ENCODE data around the gene DDIT4L. TPM values are rescaled to one million over a fixed set of nuclear protein-coding genes. Genes with fewer than 3 reads are reported as not detected.

Gene DDIT4L
- total and polyA plus RNA-seq, 8 donors, result 0.52 to 1.5 (median 1.1) TPM

GRCh38 chr4:100190643-100191600 lies 654 bp upstream of the DDIT4L start:
- H3K36me3 ChIP-seq, result no peaks in the 10 kb centered on the region
- H3K9me3 ChIP-seq, result no peaks in the 10 kb centered on the region
- intact Hi-C loops (cut with DNase I), result no loop called here
- ATAC-seq, result peak; percentile 32
- H3K4me1 ChIP-seq, result peaks cover 0 to 12% of the 10 kb centered on the region in 2 donors
- TF ChIP-seq, protein P1, sequence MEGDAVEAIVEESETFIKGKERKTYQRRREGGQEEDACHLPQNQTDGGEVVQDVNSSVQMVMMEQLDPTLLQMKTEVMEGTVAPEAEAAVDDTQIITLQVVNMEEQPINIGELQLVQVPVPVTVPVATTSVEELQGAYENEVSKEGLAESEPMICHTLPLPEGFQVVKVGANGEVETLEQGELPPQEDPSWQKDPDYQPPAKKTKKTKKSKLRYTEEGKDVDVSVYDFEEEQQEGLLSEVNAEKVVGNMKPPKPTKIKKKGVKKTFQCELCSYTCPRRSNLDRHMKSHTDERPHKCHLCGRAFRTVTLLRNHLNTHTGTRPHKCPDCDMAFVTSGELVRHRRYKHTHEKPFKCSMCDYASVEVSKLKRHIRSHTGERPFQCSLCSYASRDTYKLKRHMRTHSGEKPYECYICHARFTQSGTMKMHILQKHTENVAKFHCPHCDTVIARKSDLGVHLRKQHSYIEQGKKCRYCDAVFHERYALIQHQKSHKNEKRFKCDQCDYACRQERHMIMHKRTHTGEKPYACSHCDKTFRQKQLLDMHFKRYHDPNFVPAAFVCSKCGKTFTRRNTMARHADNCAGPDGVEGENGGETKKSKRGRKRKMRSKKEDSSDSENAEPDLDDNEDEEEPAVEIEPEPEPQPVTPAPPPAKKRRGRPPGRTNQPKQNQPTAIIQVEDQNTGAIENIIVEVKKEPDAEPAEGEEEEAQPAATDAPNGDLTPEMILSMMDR (IDR thresholded peaks at IDR 0.05), result no peak
- no peak overlapping the region for H3K27ac ChIP-seq
- peaks cover 0 to 38% of the 10 kb centered on the region in 2 donors for H3K27me3 ChIP-seq
- H3K4me3 ChIP-seq, result peak overlapping the region; percentile 38 to 52
- peak in 3 of 4 donors; percentile 7 to 63 (median 10) for DNase-seq

GRCh38 chr4:100188829-100189228 lies 1.4 kb downstream of the DDIT4L start:
- no peaks in the 10 kb centered on the region for H3K36me3 ChIP-seq
- TF ChIP-seq, protein P1 (IDR thresholded peaks at IDR 0.05), result no peak
- DNase-seq, result no peak
- no peaks in the 10 kb centered on the region for H3K9me3 ChIP-seq
- peaks cover 0 to 38% of the 10 kb centered on the region in 2 donors for H3K27me3 ChIP-seq
- intact Hi-C loops (cut with DNase I), result no loop called here
- no peak overlapping the region for H3K4me3 ChIP-seq
- H3K4me1 ChIP-seq, result peaks cover 0 to 12% of the 10 kb centered on the region in 2 donors
- no peak overlapping the region for H3K27ac ChIP-seq
- peak; percentile 9 for ATAC-seq

GRCh38 chr4:100187781-100188180 lies 2.5 kb downstream of the DDIT4L start:
- intact Hi-C loops (cut with DNase I), result no loop called here
- Histone ChIP-seq H3K27ac (no peak overlapping the region), H3K9me3 (no peaks in the 10 kb centered on the region), H3K4me3 (no peak overlapping the region), H3K36me3 (no peaks in the 10 kb centered on the region), H3K4me1 (peaks cover 0 to 12% of the 10 kb centered on the region in 2 donors), H3K27me3 (peaks cover 0 to 38% of the 10 kb centered on the region in 2 donors)
- TF ChIP-seq, protein P1 (IDR thresholded peaks at IDR 0.05), result no peak
- no peak for ATAC-seq
- no peak for DNase-seq

DNA sequence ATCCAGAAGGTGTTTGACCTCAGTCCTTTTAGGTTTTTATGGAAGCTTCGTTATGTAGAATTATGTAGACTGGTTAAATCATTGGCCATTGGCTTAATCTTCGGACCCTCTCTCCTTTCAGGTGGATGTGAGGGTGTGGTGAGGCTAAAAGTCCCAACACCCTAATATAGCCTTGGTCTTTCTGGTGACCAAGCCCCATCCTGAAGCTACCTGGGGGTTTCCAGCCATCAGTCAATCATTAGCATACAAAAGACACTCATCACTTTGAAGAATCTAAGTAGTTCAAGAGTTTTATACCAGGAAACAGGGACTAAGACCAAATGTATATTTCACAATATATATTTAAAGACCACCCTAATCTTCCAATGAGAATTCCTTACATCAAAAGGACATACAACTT lies 5.5 kb downstream of the DDIT4L start:
- ATAC-seq, result no peak
- no peak for DNase-seq
- Histone ChIP-seq H3K4me1 (no peaks in the 10 kb centered on the region), H3K27me3 (peaks cover 0 to 15% of the 10 kb centered on the region in 2 donors), H3K36me3 (no peaks in the 10 kb centered on the region), H3K9me3 (no peaks in the 10 kb centered on the region), H3K4me3 (no peak overlapping the region), H3K27ac (no peak overlapping the region)
- intact Hi-C loops (cut with DNase I), result no loop called here
- TF ChIP-seq, protein P1 (IDR thresholded peaks at IDR 0.05), result no peak

GRCh38 chr4:100177855-100178254 lies 12.4 kb downstream of the DDIT4L start:
- H3K9me3 ChIP-seq, result no peaks in the 10 kb centered on the region
- intact Hi-C loops (cut with DNase I), result no loop called here
- TF ChIP-seq, protein P1 (IDR thresholded peaks at IDR 0.05), result no peak
- no peak overlapping the region for H3K4me3 ChIP-seq
- H3K36me3 ChIP-seq, result no peaks in the 10 kb centered on the region
- H3K27ac ChIP-seq, result no peak overlapping the region
- H3K27me3 ChIP-seq, result no peaks in the 10 kb centered on the region
- no peak for ATAC-seq
- no peaks in the 10 kb centered on the region for H3K4me1 ChIP-seq
- no peak for DNase-seq

Data from left lung (tissue), 10 donors.